IMR-90 (cell line): ENCODE measurements around the gene SOS1. TPM values are rescaled to one million over a fixed set of nuclear protein-coding genes. Genes with fewer than 3 reads are reported as not detected.

ENCODE experiments used
- ATAC-seq: fragments of 200-7000 bp; cut with Tn5 transposase; 2 replicates; pipeline ENCODE4 v1.9.1; 2020; ENCODE audit warnings: low read depth, mild to moderate bottlenecking, moderate library complexity
- BruUV-seq: library from RNA; stranded (reverse); fragments of 400-500 nt; replicated peaks from 2 replicates; lab custom pipeline; 2021; lab: Mats Ljungman, UMichigan
- CTCF ChIA-PET: fragments of 300-600 bp; formaldehyde crosslinking; extraction: SDS; loops from one replicate; lab custom pipeline; 2021; ENCODE audit warnings: antibody characterized with exemption; lab: Yijun Ruan, JAX
- POLR2A ChIA-PET: fragments of 300-600 bp; sonication (Branson Sonifier 250); formaldehyde crosslinking; loops from one replicate; lab custom pipeline; 2022; ENCODE audit warnings: antibody characterized with exemption; ENCODE audit not compliant: unreplicated experiment; lab: Charles Lee
- DNase-seq: peaks from one replicate; pipeline ENCODE4 v3.0.0; 2013
- H2AFZ ChIP-seq: replicated peaks from 2 replicates; pipeline ENCODE3; 2013; ENCODE audit warnings: low read length, mild to moderate bottlenecking; ENCODE audit not compliant: poor library complexity
- H2AK5ac ChIP-seq: 2 replicates; pipeline ENCODE4 v1.6.1; 2013; ENCODE audit warnings: low read depth, low read length, inconsistent platforms
- H2AK9ac ChIP-seq: replicated peaks from 2 replicates; pipeline ENCODE3; 2013; ENCODE audit warnings: mild to moderate bottlenecking, low read depth, low read length, moderate library complexity; ENCODE audit not compliant: poor library complexity
- H2BK120ac ChIP-seq: 2 replicates; pipeline ENCODE4 v1.6.1; 2013; ENCODE audit warnings: low read depth, low read length, inconsistent platforms
- H2BK15ac ChIP-seq: 3 replicates; pipeline ENCODE4 v1.6.1; 2013; ENCODE audit warnings: low read depth, low read length, inconsistent platforms
- H2BK20ac ChIP-seq: 2 replicates; pipeline ENCODE4 v1.6.1; 2013; ENCODE audit warnings: low read depth, mild to moderate bottlenecking, inconsistent platforms, low read length, moderate library complexity
- H2BK5ac ChIP-seq: 2 replicates; pipeline ENCODE4 v1.6.1; 2013; ENCODE audit warnings: mild to moderate bottlenecking, low read depth, low read length, inconsistent platforms; ENCODE audit not compliant: poor library complexity, severe bottlenecking
- H3K14ac ChIP-seq: replicated peaks from 2 replicates; pipeline ENCODE4 v1.6.1; 2013; ENCODE audit warnings: low read depth, low read length, inconsistent platforms
- H3K18ac ChIP-seq: 2 replicates; pipeline ENCODE4 v1.6.1; 2013; ENCODE audit warnings: low read depth, low read length, control low read depth
- H3K23ac ChIP-seq: 2 replicates; pipeline ENCODE4 v1.6.1; 2013; ENCODE audit warnings: low read depth, low read length, inconsistent platforms
- H3K27ac ChIP-seq: 2 replicates; pipeline ENCODE4 v1.5.1; 2013; ENCODE audit warnings: mild to moderate bottlenecking, control low read depth, low read length; ENCODE audit not compliant: insufficient read depth
- H3K27me3 ChIP-seq: 2 replicates; pipeline ENCODE4 v1.6.1; 2013; ENCODE audit warnings: low read length; ENCODE audit not compliant: control insufficient read depth, insufficient read depth
- H3K36me3 ChIP-seq: 2 replicates; pipeline ENCODE4 v1.6.1; 2013; ENCODE audit warnings: low read length, mixed read lengths; ENCODE audit not compliant: control insufficient read depth, insufficient read depth
- H3K4ac ChIP-seq: 2 replicates; pipeline ENCODE4 v1.6.1; 2013; ENCODE audit warnings: low read depth, low read length, inconsistent platforms
- H3K4me1 ChIP-seq: 2 replicates; pipeline ENCODE4 v1.6.1; 2013; ENCODE audit warnings: low read length, mixed read lengths; ENCODE audit not compliant: control insufficient read depth, insufficient read depth
- H3K4me2 ChIP-seq: 2 replicates; pipeline ENCODE4 v1.6.1; 2013; ENCODE audit warnings: low read depth, mild to moderate bottlenecking, control low read depth, low read length, moderate library complexity
- H3K4me3 ChIP-seq: 2 replicates; pipeline ENCODE4 v1.5.1; 2013; ENCODE audit warnings: low read depth, mild to moderate bottlenecking, control low read depth, low read length, moderate library complexity; ENCODE audit not compliant: insufficient read depth
- H3K56ac ChIP-seq: 2 replicates; pipeline ENCODE4 v1.6.1; 2013; ENCODE audit warnings: low read length, inconsistent platforms; ENCODE audit not compliant: insufficient read depth; ENCODE audit errors: extremely low read depth
- H3K79me1 ChIP-seq, 2 experiments: 2 replicates each; pipeline ENCODE4 v1.6.1; 2013; ENCODE audit warnings: low read length in 2 of 2, inconsistent platforms in 1 of 2, low read depth in 1 of 2
- H3K9ac ChIP-seq: 2 replicates; pipeline ENCODE4 v1.6.1; 2013; ENCODE audit warnings: low read depth, low read length, control low read depth
- H3K9me1 ChIP-seq: 2 replicates; pipeline ENCODE4 v1.6.1; 2013; ENCODE audit warnings: low read length, inconsistent platforms; ENCODE audit not compliant: insufficient read depth
- H3K9me3 ChIP-seq: 2 replicates; pipeline ENCODE4 v1.6.1; 2013; ENCODE audit warnings: low read length; ENCODE audit not compliant: control insufficient read depth, insufficient read depth
- H4K20me1 ChIP-seq: 2 replicates; pipeline ENCODE4 v1.6.1; 2013; ENCODE audit warnings: low read length, inconsistent platforms; ENCODE audit not compliant: insufficient read depth
- H4K5ac ChIP-seq: 2 replicates; pipeline ENCODE4 v1.6.1; 2013; ENCODE audit warnings: mild to moderate bottlenecking, low read depth, low read length, control low read depth
- H4K8ac ChIP-seq, 2 experiments: 2 replicates each; pipeline ENCODE4 v1.6.1; 2013; ENCODE audit warnings: low read depth in 2 of 2, low read length in 2 of 2, control low read depth in 1 of 2, inconsistent platforms in 1 of 2
- H4K91ac ChIP-seq: 2 replicates; pipeline ENCODE4 v1.6.1; 2013; ENCODE audit warnings: low read depth, low read length, inconsistent platforms; ENCODE audit not compliant: insufficient read depth
- BHLHE40 ChIP-seq: fragments of 150-350 bp; IDR thresholded peaks from 2 replicates; pipeline ENCODE4 v1.6.1; 2016; ENCODE audit warnings: mild to moderate bottlenecking, low read depth, low read length
- FOS ChIP-seq: fragments of 150-350 bp; IDR thresholded peaks from 2 replicates; pipeline ENCODE4 v1.6.1; 2016; ENCODE audit warnings: low read depth, low read length
- WGBS, 2 experiments: methylation state at CpG; one replicate each; pipeline versions ENCODE4 v1.1.5 to v1.1.7; 2013; ENCODE audit warnings: missing lambda C conversion rate in 2 of 2; ENCODE audit not compliant: insufficient read length in 1 of 2; ENCODE audit errors: extremely low coverage in 2 of 2; 5-methylcytosine and 5-hydroxymethylcytosine counted together
- dilution Hi-C: fragments of 300-500 bp; cut with HindIII; formaldehyde crosslinking; loops from one replicate; pipeline ENCODE4 v1.14.3; 2018; ENCODE audit warnings: low sequenced_read_pairs; ENCODE audit not compliant: unreplicated experiment
- in situ Hi-C: fragments of 300-500 bp; cut with MboI; formaldehyde crosslinking; loops from 3 replicates; pipeline ENCODE4 v1.14.3; 2019; ENCODE audit warnings: low sequenced_read_pairs, inconsistent platforms, mixed read lengths
- intact Hi-C: fragments of 100-400 bp; cut with micrococcal nuclease; formaldehyde crosslinking; loops from 2 replicates; pipeline ENCODE4 v1.10.0; 2022
- polyA plus RNA-seq, 3 experiments: library from polyadenylated mRNA; depleted of rRNA; stranded (reverse); fragments of >200 nt; gene quantifications; 2 replicates each; pipeline ENCODE4 v1.2.3, GENCODE V29; 2012; ENCODE audit warnings: low replicate concordance in 1 of 3
- total RNA-seq: library from RNA; depleted of rRNA; stranded (reverse); fragments of >200 nt; gene quantifications from 2 replicates; pipeline ENCODE4 v1.2.3, GENCODE V29; 2012

SOS1 gene
- total and polyA plus RNA-seq, 2 of the 4 experiments (the other 2 are of a cell fraction) = 8.2 to 11.2 TPM

DNA sequence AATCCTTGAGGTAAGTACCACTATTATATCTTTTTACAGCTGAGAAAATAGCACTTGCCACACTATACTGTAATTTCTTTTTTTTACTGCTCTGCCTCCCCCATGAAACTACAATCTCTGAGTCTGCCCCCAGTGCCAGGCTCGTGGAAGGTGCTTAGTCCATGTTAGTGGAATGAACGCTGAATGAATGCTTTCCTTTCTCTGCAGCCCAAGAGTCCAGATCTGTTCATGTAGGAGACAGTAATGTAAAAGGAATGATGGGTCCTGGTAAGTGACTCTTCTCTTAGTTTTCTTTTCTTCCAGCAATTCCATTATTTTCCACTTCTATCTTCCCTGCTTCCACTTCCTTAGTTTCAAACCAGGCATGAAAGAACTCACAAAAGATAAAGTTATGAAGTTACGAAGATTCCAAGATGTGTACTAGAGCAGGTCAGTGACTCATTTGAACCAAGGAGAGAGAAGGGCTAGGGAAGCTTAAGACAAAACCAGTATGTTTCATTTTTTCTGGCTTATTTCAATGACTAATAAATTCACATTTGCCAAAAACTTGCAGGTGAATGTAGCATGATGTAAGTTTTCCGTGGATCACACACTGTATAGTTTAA is 185.2 kb downstream of the SOS1 start:
- no peak overlapping the region for H3K4ac ChIP-seq
- peak; percentile 78 for ATAC-seq
- H3K4me2 ChIP-seq = peak overlapping the region; percentile 61
- WGBS, 2 experiments = no CpG with 5 or more reads among the region's 4 CpGs
- dilution Hi-C loops (no loop called here), intact Hi-C loops (no loop called here), in situ Hi-C loops (no loop called here)
- no peaks in the 10 kb centered on the region; the same call in 1 of the 2 replicates for H3K27me3 ChIP-seq
- H3K4me1 ChIP-seq = peaks cover 4% of the 10 kb centered on the region; the same call in 1 of the 2 replicates
- H4K20me1 ChIP-seq = no peaks in the 10 kb centered on the region
- no peak overlapping the region for H3K27ac ChIP-seq
- H2BK20ac ChIP-seq = no peak overlapping the region
- H2BK120ac ChIP-seq = no peak overlapping the region
- 0 out of 2 replicates have a peak, but pooled peaks cover 3% of the 10 kb centered on the region for H3K9me1 ChIP-seq
- no peak overlapping the region for H2BK5ac ChIP-seq
- ChIA-PET POLR2A (no interaction called here), CTCF (interaction anchor here (0.7 to 1.1 kb wide), 2 partner anchors 12 to 16 kb away, joined by 3 read pairs; no protein-coding TSS in a partner anchor)
- no peak overlapping the region for H2AK9ac ChIP-seq
- no peak overlapping the region for H4K8ac ChIP-seq
- H3K56ac ChIP-seq = no peak overlapping the region
- TF ChIP-seq BHLHE40 (no peak), FOS (0 out of 2 replicates have a peak, but pooled peaks have one; percentile 12)
- H2BK15ac ChIP-seq = no peak overlapping the region
- no peak overlapping the region for H4K5ac ChIP-seq
- H3K4me3 ChIP-seq = no peak overlapping the region; the same call in 1 of the 2 replicates
- no peaks in the 10 kb centered on the region for H3K9me3 ChIP-seq
- no peak overlapping the region for H3K9ac ChIP-seq
- no peak overlapping the region for H3K14ac ChIP-seq
- H3K36me3 ChIP-seq = no peaks in the 10 kb centered on the region
- no peak overlapping the region for H3K18ac ChIP-seq
- DNase-seq = peak; percentile 84
- H3K79me1 ChIP-seq = no peaks in the 10 kb centered on the region
- no TSS peak for BruUV-seq
- H2AFZ ChIP-seq = no peak overlapping the region
- H2AK5ac ChIP-seq = no peak overlapping the region
- H3K23ac ChIP-seq = no peak overlapping the region
- H4K91ac ChIP-seq = no peak overlapping the region
